Mesenchymal stem cell (in vitro differentiated cells and primary cell): Measurements from ENCODE around the gene GALNT18.

Experiments
- DNase-seq: peaks from one replicate; pipeline ENCODE4 v3.0.0-alpha.2; 2013
- H2AFZ ChIP-seq: one replicate; pipeline ENCODE4 v1.6.1; 2013; ENCODE audit warnings: low read depth, mild to moderate bottlenecking, control low read depth, inconsistent platforms, low read length, moderate library complexity
- H2AK5ac ChIP-seq: 2 replicates; pipeline ENCODE4 v1.6.1; 2013; ENCODE audit warnings: low read length, moderate library complexity, mild to moderate bottlenecking, inconsistent platforms; ENCODE audit not compliant: severe bottlenecking
- H2BK120ac ChIP-seq: one replicate; pipeline ENCODE4 v1.6.1; 2013; ENCODE audit warnings: low read depth, mild to moderate bottlenecking, inconsistent platforms, low read length, moderate library complexity
- H2BK12ac ChIP-seq, 2 experiments: one replicate each; pipeline ENCODE4 v1.6.1; 2013; ENCODE audit warnings: inconsistent platforms in 2 of 2, low read length in 2 of 2, mild to moderate bottlenecking in 2 of 2, moderate library complexity in 2 of 2, control low read depth in 1 of 2
- H2BK15ac ChIP-seq: one replicate; pipeline ENCODE4 v1.6.1; 2013; ENCODE audit warnings: mild to moderate bottlenecking, low read depth, inconsistent platforms; ENCODE audit not compliant: poor library complexity, severe bottlenecking
- H2BK5ac ChIP-seq: 2 replicates; pipeline ENCODE4 v1.6.1; 2013; ENCODE audit warnings: low read depth, mild to moderate bottlenecking, low read length, control low read depth, inconsistent platforms; ENCODE audit not compliant: poor library complexity, severe bottlenecking
- H3K14ac ChIP-seq, 2 experiments: one replicate each; pipeline ENCODE4 v1.6.1; 2013; ENCODE audit warnings: inconsistent platforms in 2 of 2, low read length in 2 of 2, control low read depth in 1 of 2, mild to moderate bottlenecking in 1 of 2, moderate library complexity in 1 of 2
- H3K18ac ChIP-seq, 2 experiments: one replicate each; pipeline ENCODE4 v1.6.1; 2013; ENCODE audit warnings: inconsistent platforms in 2 of 2, low read length in 2 of 2, control low read depth in 1 of 2, low read depth in 1 of 2, mild to moderate bottlenecking in 1 of 2
- H3K23ac ChIP-seq, 2 experiments: one replicate each; pipeline ENCODE4 v1.6.1; 2013; ENCODE audit warnings: inconsistent platforms in 2 of 2, low read length in 2 of 2, mild to moderate bottlenecking in 2 of 2, moderate library complexity in 2 of 2, control low read depth in 1 of 2
- H3K27ac ChIP-seq: 2 replicates; pipeline ENCODE4 v1.5.1; 2013; ENCODE audit warnings: mild to moderate bottlenecking, moderate library complexity, low read length, control low read depth, inconsistent platforms; ENCODE audit not compliant: poor library complexity, severe bottlenecking
- H3K27me3 ChIP-seq, 2 experiments: 2 replicates each; pipeline versions ENCODE4 v1.6.1 to v1.7.0; 2013; ENCODE audit warnings: low read length in 2 of 2, mild to moderate bottlenecking in 2 of 2, moderate library complexity in 2 of 2, control low read depth in 1 of 2, inconsistent platforms in 1 of 2; ENCODE audit not compliant: control insufficient read depth in 1 of 2, insufficient read depth in 1 of 2
- H3K36me3 ChIP-seq, 2 experiments: 2 replicates each; pipeline versions ENCODE4 v1.6.1 to v1.7.0; 2013; ENCODE audit warnings: low read length in 2 of 2, control low read depth in 1 of 2, inconsistent platforms in 1 of 2, low read depth in 1 of 2, mild to moderate bottlenecking in 1 of 2; ENCODE audit not compliant: insufficient read depth in 2 of 2, control insufficient read depth in 1 of 2
- H3K4ac ChIP-seq, 2 experiments: one replicate each; pipeline ENCODE4 v1.6.1; 2013; ENCODE audit warnings: inconsistent platforms in 2 of 2, low read length in 2 of 2, mild to moderate bottlenecking in 2 of 2, moderate library complexity in 2 of 2, control low read depth in 1 of 2, low read depth in 1 of 2
- H3K4me1 ChIP-seq: 2 replicates; pipeline ENCODE4 v1.6.1; 2013; ENCODE audit warnings: low read depth, low read length, control low read depth; ENCODE audit not compliant: control insufficient read depth, insufficient read depth
- H3K4me2 ChIP-seq: 2 replicates; pipeline ENCODE4 v1.6.1; 2013; ENCODE audit warnings: low read length, mild to moderate bottlenecking, inconsistent platforms; ENCODE audit not compliant: poor library complexity, severe bottlenecking
- H3K4me3 ChIP-seq, 2 experiments: 2 replicates each; pipeline versions ENCODE4 v1.5.1 to v1.7.0; 2013; ENCODE audit warnings: low read length in 2 of 2, mild to moderate bottlenecking in 2 of 2, control low read depth in 1 of 2, low read depth in 1 of 2; ENCODE audit not compliant: insufficient read depth in 1 of 2
- H3K79me1 ChIP-seq: replicated peaks from 2 replicates; pipeline ENCODE4 v1.6.1; 2013; ENCODE audit warnings: mild to moderate bottlenecking, control low read depth, low read length, inconsistent platforms; ENCODE audit not compliant: poor library complexity, severe bottlenecking
- H3K9ac ChIP-seq: 2 replicates; pipeline ENCODE4 v1.7.0; 2013; ENCODE audit warnings: mild to moderate bottlenecking, low read length, moderate library complexity
- H3K9me3 ChIP-seq: 2 replicates; pipeline ENCODE4 v1.7.0; 2013; ENCODE audit warnings: mild to moderate bottlenecking, low read length; ENCODE audit not compliant: control insufficient read depth
- H4K8ac ChIP-seq: one replicate; pipeline ENCODE4 v1.6.1; 2013; ENCODE audit warnings: inconsistent platforms, mild to moderate bottlenecking, low read length, moderate library complexity
- H4K91ac ChIP-seq: one replicate; pipeline ENCODE4 v1.6.1; 2013; ENCODE audit warnings: mild to moderate bottlenecking, low read length, inconsistent platforms
- WGBS: methylation state at CpG from one replicate; pipeline ENCODE4 v1.1.7; 2013; ENCODE audit warnings: mixed read lengths; 5-methylcytosine and 5-hydroxymethylcytosine counted together

GALNT18 gene

DNA sequence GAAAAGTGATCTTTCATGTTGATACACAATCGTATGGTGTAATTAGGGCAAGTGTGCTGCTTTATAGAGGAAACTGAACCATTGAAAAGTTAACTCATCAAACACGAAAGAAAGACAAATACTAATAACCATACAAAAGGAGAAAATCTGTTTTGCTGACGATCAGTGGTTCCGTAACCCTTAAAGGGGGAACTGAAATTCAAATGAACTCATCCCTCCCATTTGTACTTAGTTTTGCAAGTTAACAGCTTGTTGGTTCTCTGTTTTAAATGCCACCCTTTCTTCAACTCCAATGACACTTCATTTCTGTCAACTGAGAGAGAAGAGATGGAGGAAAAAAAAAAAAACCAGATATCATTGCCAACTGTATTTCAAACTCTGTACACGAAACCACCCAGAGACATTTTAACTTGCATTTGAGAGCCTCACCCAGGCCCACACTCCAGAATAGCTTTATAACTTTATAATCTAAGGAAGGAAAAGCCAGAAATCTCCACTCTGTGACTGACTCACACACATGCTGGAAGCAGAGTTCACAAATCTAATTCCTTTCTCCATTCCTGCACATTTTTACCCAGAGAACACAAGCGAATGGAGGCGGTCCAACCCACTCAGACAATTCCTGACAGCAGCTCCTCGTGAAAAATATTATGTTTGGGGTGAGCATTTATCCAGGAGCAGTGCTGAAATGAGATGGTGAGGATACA, 251.4 kb downstream of the GALNT18 start:
- Histone ChIP-seq H3K4me2 (no peak overlapping the region), H3K36me3 (no peaks in the 10 kb centered on the region), H3K9ac (no peak overlapping the region), H4K8ac (no peak overlapping the region), H2BK15ac (no peak overlapping the region), H3K9me3 (peaks cover 14% of the 10 kb centered on the region), H3K23ac (no peak overlapping the region), H3K18ac (no peak overlapping the region), H2BK120ac (no peak overlapping the region), H2AFZ (no peak overlapping the region), H2BK5ac (no peak overlapping the region), H3K4me1 (no peaks in the 10 kb centered on the region), H3K4ac (no peak overlapping the region), H2BK12ac (no peak overlapping the region), H3K14ac (no peak overlapping the region), H3K27me3 (peaks cover 13 to 35% of the 10 kb centered on the region in 2 experiments), H3K27ac (no peak overlapping the region), H3K79me1 (no peaks in the 10 kb centered on the region), H4K91ac (no peak overlapping the region), H2AK5ac (no peak overlapping the region), H3K4me3 (no peak overlapping the region)
- DNase-seq, result no peak
- 87% methylated on average over 7 of the region's 8 CpGs for WGBS

DNA sequence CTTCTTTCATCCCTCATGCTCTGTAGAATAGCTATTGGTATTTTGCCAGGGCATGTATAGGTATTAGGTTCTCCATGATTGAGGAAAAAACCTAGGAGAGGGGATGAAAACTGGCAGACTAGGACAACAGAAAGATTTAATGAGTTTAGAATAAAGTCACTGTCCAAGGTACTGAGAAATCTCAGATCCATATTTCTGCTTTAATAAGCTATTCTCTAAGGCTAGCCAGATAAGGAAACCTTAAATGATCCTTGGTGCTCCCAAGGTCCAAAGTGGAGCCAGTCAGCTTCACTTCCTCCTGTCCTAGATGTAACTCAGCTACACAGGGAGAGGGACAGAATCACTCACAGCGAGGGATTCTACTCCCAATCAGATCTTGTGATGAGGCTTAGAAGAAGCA, 255.0 kb downstream of the GALNT18 start:
- Histone ChIP-seq H2AK5ac (no peak overlapping the region), H3K27me3 (peaks cover 3 to 19% of the 10 kb centered on the region in 2 experiments), H3K4me1 (no peaks in the 10 kb centered on the region), H3K27ac (no peak overlapping the region), H3K9me3 (peaks cover 14% of the 10 kb centered on the region), H3K14ac (no peak overlapping the region), H3K9ac (no peak overlapping the region), H2AFZ (no peak overlapping the region), H3K36me3 (no peaks in the 10 kb centered on the region), H3K18ac (no peak overlapping the region), H4K91ac (no peak overlapping the region), H2BK120ac (no peak overlapping the region), H3K4me2 (no peak overlapping the region), H3K79me1 (no peaks in the 10 kb centered on the region), H2BK15ac (no peak overlapping the region), H4K8ac (no peak overlapping the region), H3K4me3 (no peak overlapping the region), H2BK5ac (no peak overlapping the region), H3K23ac (no peak overlapping the region), H3K4ac (no peak overlapping the region), H2BK12ac (no peak overlapping the region)
- WGBS, result 100% methylated on average over 1 of the region's 1 CpG
- DNase-seq, result peak; percentile 19

DNA sequence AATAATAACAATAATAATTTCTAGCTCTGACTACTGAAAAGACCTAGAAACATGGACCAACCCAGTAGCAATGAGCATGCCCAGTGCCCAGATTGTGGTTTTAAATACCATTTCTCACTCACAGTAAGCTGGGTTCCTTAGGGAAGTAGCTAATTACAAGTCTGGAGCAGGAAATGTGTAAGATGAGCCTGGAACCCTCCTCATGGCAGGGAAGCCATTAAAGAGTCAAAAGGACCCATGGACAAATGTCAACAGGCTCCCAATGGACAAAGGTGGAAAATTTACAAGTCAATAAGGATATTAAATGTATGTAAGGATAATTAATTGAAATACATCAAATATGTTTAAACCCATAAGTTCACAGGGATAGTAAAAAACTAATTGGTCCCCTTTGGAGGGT, 258.1 kb downstream of the GALNT18 start:
- H3K18ac ChIP-seq, result no peak overlapping the region
- no peak overlapping the region for H4K8ac ChIP-seq
- no peak overlapping the region for H3K9ac ChIP-seq
- H3K4ac ChIP-seq, result no peak overlapping the region
- no peak overlapping the region for H4K91ac ChIP-seq
- H3K4me3 ChIP-seq, result no peak overlapping the region
- H3K4me1 ChIP-seq, result no peaks in the 10 kb centered on the region
- no peak overlapping the region for H3K27ac ChIP-seq
- no peak overlapping the region for H3K4me2 ChIP-seq
- H3K27me3 ChIP-seq, result peaks cover 0 to 8% of the 10 kb centered on the region in 2 experiments
- no peak for DNase-seq
- H3K23ac ChIP-seq, result no peak overlapping the region
- peaks cover 14% of the 10 kb centered on the region for H3K9me3 ChIP-seq
- H3K14ac ChIP-seq, result no peak overlapping the region
- no peaks in the 10 kb centered on the region for H3K79me1 ChIP-seq
- H3K36me3 ChIP-seq, result no peaks in the 10 kb centered on the region
- H2BK5ac ChIP-seq, result no peak overlapping the region
- H2AK5ac ChIP-seq, result no peak overlapping the region
- no peak overlapping the region for H2BK120ac ChIP-seq
- H2AFZ ChIP-seq, result no peak overlapping the region
- H2BK12ac ChIP-seq, result no peak overlapping the region
- H2BK15ac ChIP-seq, result no peak overlapping the region

DNA sequence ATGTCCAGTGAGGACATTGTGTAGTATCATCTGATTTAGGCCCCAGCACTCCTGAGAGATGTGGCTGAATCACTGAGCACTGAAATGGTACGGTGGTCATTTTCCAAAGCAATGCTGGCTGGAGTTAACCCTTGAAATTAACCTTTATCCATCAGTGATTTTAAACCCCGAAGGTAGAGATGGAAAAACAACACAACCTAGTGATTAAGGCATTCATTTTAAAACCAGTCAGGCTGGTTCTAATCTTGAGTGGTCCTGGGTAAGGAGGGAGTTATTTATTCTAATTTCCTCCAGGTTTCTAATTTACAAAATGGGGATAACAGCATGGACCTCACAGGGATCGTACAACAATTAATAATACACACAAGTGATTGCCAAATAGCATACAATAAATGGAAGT, 262.2 kb downstream of the GALNT18 start:
- Histone ChIP-seq H3K4me2 (no peak overlapping the region), H3K27ac (no peak overlapping the region), H3K79me1 (no peaks in the 10 kb centered on the region), H3K23ac (no peak overlapping the region), H4K91ac (no peak overlapping the region), H3K4me1 (no peaks in the 10 kb centered on the region), H3K27me3 (peaks cover 12 to 26% of the 10 kb centered on the region in 2 experiments), H4K8ac (no peak overlapping the region), H2BK120ac (no peak overlapping the region), H3K4ac (no peak overlapping the region), H2AK5ac (no peak overlapping the region), H2AFZ (no peak overlapping the region), H3K4me3 (no peak overlapping the region), H3K9ac (no peak overlapping the region), H2BK15ac (no peak overlapping the region), H3K36me3 (no peaks in the 10 kb centered on the region), H2BK5ac (no peak overlapping the region), H2BK12ac (no peak overlapping the region), H3K9me3 (no peaks in the 10 kb centered on the region), H3K14ac (no peak overlapping the region), H3K18ac (peak overlapping the region in 1 of 2 experiments; percentile 20)
- no peak for DNase-seq
- WGBS, result 96% methylated on average over 2 of the region's 3 CpGs
